ENCODE results near the gene TPK1. TPM values are rescaled to one million over a fixed set of nuclear protein-coding genes. Genes with fewer than 3 reads are reported as not detected.

Gene TPK1
- total and polyA plus RNA-seq, 12 donors = 2.9 to 10.8 (median 6.4) TPM

GRCh38 chr7:144671429-144671828, 164.4 kb downstream of the TPK1 start:
- no peaks in the 10 kb centered on the region for H3K36me3 ChIP-seq
- no peaks in the 10 kb centered on the region for H3K9me3 ChIP-seq
- no peaks in the 10 kb centered on the region for H3K27me3 ChIP-seq
- intact Hi-C loops (cut with DNase I) = no loop called here
- DNase-seq = no peak
- H3K4me1 ChIP-seq = no peaks in the 10 kb centered on the region
- no peak overlapping the region for H3K27ac ChIP-seq
- 90 to 92% methylated on average over 4 of the region's 4 CpGs for WGBS, 2 donors
- no peak overlapping the region for H3K4me3 ChIP-seq
- no peak for TF ChIP-seq CTCF (IDR thresholded peaks at IDR 0.05)
- no peak for ATAC-seq

GRCh38 chr7:144670218-144670617, 165.6 kb downstream of the TPK1 start:
- Histone ChIP-seq H3K4me3 (no peak overlapping the region), H3K4me1 (no peaks in the 10 kb centered on the region), H3K9me3 (no peaks in the 10 kb centered on the region), H3K27ac (no peak overlapping the region), H3K27me3 (no peaks in the 10 kb centered on the region), H3K36me3 (no peaks in the 10 kb centered on the region)
- no peak for ATAC-seq
- DNase-seq = no peak
- peak in 3 of 9 donors; percentile 12 to 29 (median 17) for TF ChIP-seq CTCF (IDR thresholded peaks at IDR 0.05)
- WGBS, 2 donors = 30 to 35% methylated on average over 3 of the region's 3 CpGs
- intact Hi-C loops (cut with DNase I) = no loop called here

- WGBS, 2 donors = 68 to 81% methylated on average over 1 of the region's 1 CpG
- DNase-seq (no peak), ATAC-seq (no peak)
- intact Hi-C loops (cut with DNase I) = no loop called here
- H3K36me3 ChIP-seq = no peaks in the 10 kb centered on the region
- H3K4me1 ChIP-seq = no peaks in the 10 kb centered on the region
- H3K4me3 ChIP-seq = no peak overlapping the region
- no peaks in the 10 kb centered on the region for H3K27me3 ChIP-seq
- TF ChIP-seq CTCF (IDR thresholded peaks at IDR 0.05) = no peak
- no peak overlapping the region for H3K27ac ChIP-seq
- no peaks in the 10 kb centered on the region for H3K9me3 ChIP-seq
Measured at GRCh38 chr7:144668503-144668902, 167.3 kb downstream of the TPK1 start.

- TF ChIP-seq CTCF (IDR thresholded peaks at IDR 0.05) = no peak
- WGBS, 2 donors = 78 to 81% methylated on average over 2 of the region's 2 CpGs
- intact Hi-C loops (cut with DNase I) = no loop called here
- Histone ChIP-seq H3K27ac (no peak overlapping the region), H3K36me3 (no peaks in the 10 kb centered on the region), H3K4me3 (no peak overlapping the region), H3K4me1 (no peaks in the 10 kb centered on the region), H3K9me3 (no peaks in the 10 kb centered on the region), H3K27me3 (no peaks in the 10 kb centered on the region)
- ATAC-seq = no peak
- DNase-seq = no peak
Measured at GRCh38 chr7:144665689-144666381, 170.0 kb downstream of the TPK1 start.

All from heart right ventricle (tissue), 16 donors.